HFFc6 (cell line): ENCODE results near the gene TMEM183A. TPM values are rescaled to one million over a fixed set of nuclear protein-coding genes. Genes with fewer than 3 reads are reported as not detected.

Experiments
- DNase-seq: peaks from one replicate; pipeline ENCODE4 v3.0.0-alpha.2; 2018
- H3K27ac Mint-ChIP-seq: 2 replicates; pipeline ENCODE4 v1.8.0; 2020; ENCODE audit warnings: mild to moderate bottlenecking, mixed read lengths
- H3K27me3 Mint-ChIP-seq: 2 replicates; pipeline ENCODE4 v1.8.0; 2021; ENCODE audit warnings: mild to moderate bottlenecking, moderate library complexity, mixed read lengths; ENCODE audit not compliant: insufficient read depth
- H3K36me3 Mint-ChIP-seq: 2 replicates; pipeline ENCODE4 v1.8.0; 2021; ENCODE audit warnings: low read depth, mixed read lengths
- H3K4me1 Mint-ChIP-seq: 2 replicates; pipeline ENCODE4 v1.8.0; 2020; ENCODE audit warnings: low read depth, mixed read lengths
- H3K4me3 Mint-ChIP-seq: 2 replicates; pipeline ENCODE4 v1.8.0; 2020; ENCODE audit warnings: mild to moderate bottlenecking, moderate library complexity, mixed read lengths
- H3K9me3 Mint-ChIP-seq: 2 replicates; pipeline ENCODE4 v1.8.0; 2020; ENCODE audit warnings: mild to moderate bottlenecking, mixed read lengths
- CTCF ChIP-seq: fragments of 200-600 bp; sonication (generic); IDR thresholded peaks from 2 replicates; pipeline ENCODE4 v1.5.0; 2021; ENCODE audit warnings: antibody characterized with exemption, mild to moderate bottlenecking
- total RNA-seq, 6 experiments: library from RNA; stranded (reverse); fragmentation: NEBNext Ultra II Directional; extraction: Animal tissue kit (Norgen Biotek cat#: 25700); gene quantifications; 2 replicates in 1 of 6; 3 replicates in 5 of 6; pipeline ENCODE4 v1.2.3, GENCODE V29; 2021

Gene TMEM183A
- total RNA-seq, 6 experiments from 2014 or later: 38.6 to 50.6 (median 45.1) TPM

GRCh38 chr1:203038891-203039608, 31.9 kb downstream of the TMEM183A start:
- H3K4me1 Mint-ChIP-seq: peaks cover 57% of the 10 kb centered on the region
- peaks cover 8% of the 10 kb centered on the region for H3K27me3 Mint-ChIP-seq
- H3K4me3 Mint-ChIP-seq: peak overlapping the region; percentile 22; the same call in 1 of the 2 replicates
- H3K36me3 Mint-ChIP-seq: no peaks in the 10 kb centered on the region
- no peaks in the 10 kb centered on the region for H3K9me3 Mint-ChIP-seq
- H3K27ac Mint-ChIP-seq: peak overlapping the region; percentile 44; the same call in 1 of the 2 replicates
- TF ChIP-seq CTCF: peak; percentile 92
- DNase-seq: peak; percentile 61

- H3K36me3 Mint-ChIP-seq: no peaks in the 10 kb centered on the region
- no peak overlapping the region for H3K4me3 Mint-ChIP-seq
- no peaks in the 10 kb centered on the region for H3K9me3 Mint-ChIP-seq
- TF ChIP-seq CTCF: peak; percentile 61; the same call in 1 of the 2 replicates
- peaks cover 11% of the 10 kb centered on the region for H3K27me3 Mint-ChIP-seq
- H3K27ac Mint-ChIP-seq: no peak overlapping the region
- DNase-seq: no peak
- peaks cover 57% of the 10 kb centered on the region for H3K4me1 Mint-ChIP-seq
Observed at GRCh38 chr1:203039609-203040512, 32.7 kb downstream of the TMEM183A start.

- no peaks in the 10 kb centered on the region for H3K9me3 Mint-ChIP-seq
- H3K4me3 Mint-ChIP-seq: no peak overlapping the region
- DNase-seq: no peak
- H3K4me1 Mint-ChIP-seq: peaks cover 57% of the 10 kb centered on the region
- H3K27ac Mint-ChIP-seq: no peak overlapping the region
- H3K36me3 Mint-ChIP-seq: no peaks in the 10 kb centered on the region
- no peak; the same call in 1 of the 2 replicates for TF ChIP-seq CTCF
- peaks cover 8% of the 10 kb centered on the region for H3K27me3 Mint-ChIP-seq
Observed at GRCh38 chr1:203040513-203041275, 33.5 kb downstream of the TMEM183A start.

- H3K27ac Mint-ChIP-seq: no peak overlapping the region
- H3K4me1 Mint-ChIP-seq: peaks cover 57% of the 10 kb centered on the region
- no peaks in the 10 kb centered on the region for H3K36me3 Mint-ChIP-seq
- H3K9me3 Mint-ChIP-seq: no peaks in the 10 kb centered on the region
- DNase-seq: no peak
- H3K27me3 Mint-ChIP-seq: peaks cover 7% of the 10 kb centered on the region
- no peak for TF ChIP-seq CTCF
- H3K4me3 Mint-ChIP-seq: no peak overlapping the region
Observed at GRCh38 chr1:203041351-203041932, 34.3 kb downstream of the TMEM183A start.
